ENCODE results near the gene PTGR1.
A peak's percentile ranks its signal among the peaks of the same experiment; 100 is the strongest.

DNA sequence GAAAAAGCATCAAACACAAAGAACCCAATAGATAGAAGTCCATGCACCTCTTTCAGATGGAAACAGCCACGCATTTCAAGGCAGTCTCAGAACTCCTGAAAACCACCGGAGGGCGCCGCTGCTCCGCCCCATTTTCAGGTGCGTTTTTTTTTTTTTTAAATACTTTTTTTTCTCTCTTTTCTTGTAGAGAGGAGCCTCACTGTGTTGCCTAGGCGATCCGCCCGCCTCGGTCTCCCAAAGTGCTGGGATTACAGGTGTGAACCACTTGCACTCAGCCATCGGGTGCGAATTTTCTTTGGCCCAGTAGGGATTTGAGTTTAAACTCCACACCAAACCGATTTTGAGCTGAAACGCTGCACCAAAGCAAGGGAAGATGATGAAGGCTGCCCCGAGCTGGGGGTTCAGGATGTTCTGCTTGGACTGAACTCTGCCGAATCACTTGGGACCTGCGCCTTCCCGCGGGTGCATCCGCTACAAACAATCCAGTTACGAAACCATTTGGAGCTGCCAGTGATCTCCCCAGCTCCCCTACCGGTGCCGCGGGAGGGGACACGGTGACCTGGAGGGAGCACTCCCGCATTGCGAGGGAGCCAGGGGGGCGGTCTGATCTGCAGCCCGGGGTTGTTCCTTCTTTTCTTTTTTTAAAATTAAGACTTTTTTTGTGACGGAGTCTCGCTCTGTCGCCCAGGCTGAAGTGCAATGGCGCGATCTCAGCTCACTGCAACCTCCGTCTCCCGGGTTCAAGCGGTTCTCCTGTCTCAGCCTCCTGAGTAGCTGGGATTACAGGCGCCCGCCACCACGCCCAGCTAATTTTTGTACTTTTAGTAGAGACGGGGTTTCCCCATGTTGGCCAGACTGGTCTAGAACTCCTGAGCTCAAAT, 1.4 kb downstream of the PTGR1 start:
- TF ChIP-seq CTCF (IDR thresholded peaks at IDR 0.05) (peak; percentile 64 to 72 (median 71)), POLR2AphosphoS5 (IDR thresholded peaks at IDR 0.05) (peak in 1 of 3 donors; percentile 5), POLR2A (IDR thresholded peaks at IDR 0.05) (no peak), EP300 (IDR thresholded peaks at IDR 0.05; ENCODE audit: low read depth) (no peak)
